ENCODE data around the gene BOLA2B.
"Not testable (repeated sequence)": the region's sequence is repeated elsewhere in the genome, so short reads cannot be mapped to it uniquely, and the experiment has no call there.

The BOLA2B gene

DNA sequence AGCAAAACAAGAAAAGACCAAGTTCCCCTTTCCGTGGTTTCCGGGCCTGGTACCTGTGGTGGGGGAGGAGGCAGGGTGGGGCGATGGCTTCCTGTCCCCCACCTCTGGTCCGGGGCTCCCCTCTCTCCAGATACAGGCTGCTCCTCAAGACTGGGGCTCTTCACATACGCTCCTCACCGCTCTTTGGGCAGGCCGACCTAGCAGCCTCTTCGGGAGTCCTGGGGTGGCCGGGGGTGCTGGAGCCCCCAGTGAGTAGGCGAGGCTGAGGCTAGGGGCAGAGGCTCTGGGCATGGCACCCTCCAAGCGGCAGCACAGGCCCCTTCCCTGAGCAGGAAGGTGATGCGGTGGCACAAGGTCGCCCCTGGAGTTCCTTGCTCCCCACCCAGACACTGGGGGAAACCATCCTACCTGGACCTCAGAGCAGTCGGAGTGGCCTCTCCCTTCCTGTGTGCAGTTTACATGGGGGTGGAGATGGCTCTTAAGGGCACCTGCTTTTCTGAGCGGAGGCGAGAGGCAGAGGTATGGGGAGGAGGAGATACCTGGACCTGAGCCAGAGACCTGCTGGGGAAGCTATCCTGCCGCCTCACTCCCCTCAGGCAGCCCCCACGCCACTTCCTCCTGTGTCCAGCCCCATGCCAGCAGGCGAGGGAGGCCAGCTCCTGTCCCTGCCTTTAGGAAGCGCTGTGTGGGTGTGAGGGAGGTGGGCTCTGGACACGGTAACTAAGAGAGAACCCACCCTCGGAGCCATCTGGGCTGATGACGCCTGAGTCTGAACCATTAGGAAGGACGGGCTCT is 9.2 kb downstream of the BOLA2B start:
- in situ Hi-C loops (cut with HindIII; ENCODE audit: low sequenced_read_pairs) = no loop called here

GRCh38 chr16:30183233-30184095 is 10.0 kb downstream of the BOLA2B start, which contains the start of gene CORO1A:
TSS of gene CORO1A (plus strand) at chr16:30183602. CDS start at chr16:30185210, 1,608 bp downstream.
- in situ Hi-C loops (cut with HindIII; ENCODE audit: low sequenced_read_pairs) = no loop called here

- in situ Hi-C loops (cut with HindIII; ENCODE audit: low sequenced_read_pairs) = no loop called here
Measured at GRCh38 chr16:30180741-30181140, 12.7 kb downstream of the BOLA2B start.

DNA sequence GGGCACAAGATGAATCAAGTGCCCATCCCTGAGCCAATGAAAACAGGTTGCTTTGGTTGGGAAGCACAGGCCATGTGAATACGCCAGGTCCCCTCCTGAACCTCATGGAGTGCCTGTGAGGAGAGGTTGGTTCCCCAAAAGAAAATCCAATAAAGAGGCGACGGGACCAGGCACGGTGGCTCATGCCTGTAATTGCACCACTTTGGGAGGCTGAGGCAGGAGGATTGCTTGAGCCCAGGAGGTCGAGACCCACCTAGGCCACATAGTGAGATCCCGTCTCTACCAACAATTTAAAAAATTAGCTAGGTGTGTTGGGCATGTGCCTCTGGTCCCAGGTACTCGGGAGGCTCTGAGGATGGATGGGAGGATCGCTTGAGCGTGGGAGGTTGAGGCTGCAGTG is 13.5 kb downstream of the BOLA2B start:
- in situ Hi-C loops (cut with HindIII; ENCODE audit: low sequenced_read_pairs) = no loop called here

DNA sequence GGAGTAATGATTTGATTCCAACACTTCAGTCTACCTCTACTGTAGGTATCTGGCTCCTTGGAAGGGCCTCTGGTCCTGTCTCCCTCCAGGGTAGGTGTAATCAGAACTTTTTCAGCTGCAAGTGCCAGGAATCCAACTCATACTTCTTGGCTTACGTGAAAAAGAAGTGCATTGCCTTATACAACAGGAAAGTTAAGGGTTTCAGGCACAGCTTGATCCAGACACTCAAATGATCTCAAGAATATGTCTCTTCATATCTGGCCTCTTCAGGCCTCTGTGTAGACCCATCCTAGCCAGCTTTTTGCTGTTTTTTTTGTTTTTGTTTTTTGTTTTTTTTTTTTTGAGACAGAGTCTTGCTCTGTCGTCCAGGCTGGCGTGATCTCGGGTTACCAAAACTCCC is 14.3 kb downstream of the BOLA2B start:
- in situ Hi-C loops (cut with HindIII; ENCODE audit: low sequenced_read_pairs) = no loop called here

DNA sequence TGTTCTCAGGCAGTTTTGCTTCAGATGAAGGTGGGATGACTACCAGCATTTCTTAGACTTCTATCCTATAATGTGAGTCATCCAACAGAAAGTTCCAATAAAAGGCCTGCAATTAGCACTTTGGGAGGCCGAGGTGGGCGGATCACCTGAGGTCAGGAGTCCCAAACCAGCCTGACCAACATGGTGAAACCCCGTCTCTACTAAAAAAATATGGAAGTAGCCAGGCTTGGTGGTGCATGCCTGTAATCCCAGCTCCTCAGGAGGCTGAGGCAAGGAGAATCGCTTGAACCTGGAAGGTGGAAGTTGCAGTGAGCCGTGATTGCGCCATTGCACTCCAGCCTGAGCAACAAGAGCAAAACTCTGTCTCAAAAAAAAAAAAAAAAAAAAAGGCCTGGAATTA is 16.6 kb downstream of the BOLA2B start:
- in situ Hi-C loops (cut with HindIII; ENCODE audit: low sequenced_read_pairs) = not testable (repeated sequence)

DNA sequence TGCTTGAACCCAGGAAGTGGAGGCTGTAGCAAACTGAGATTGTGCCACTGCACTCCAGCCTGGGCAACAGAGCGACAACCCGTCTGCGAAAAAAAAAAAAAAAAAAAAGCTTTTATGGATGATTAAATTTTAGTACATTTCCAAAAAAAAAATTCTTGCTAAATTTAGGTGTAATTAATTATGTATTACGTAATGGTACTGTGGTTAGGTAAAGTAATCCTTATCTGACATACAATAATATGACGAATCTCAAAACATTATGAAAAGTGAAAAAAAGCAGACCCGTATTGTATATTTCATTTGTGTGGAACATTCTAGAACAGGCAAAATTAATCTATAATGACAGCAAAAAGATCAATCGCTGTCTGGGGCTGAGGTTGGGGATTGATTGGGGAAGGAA is 20.4 kb downstream of the BOLA2B start:
- in situ Hi-C loops (cut with HindIII; ENCODE audit: low sequenced_read_pairs) = no loop called here

DNA sequence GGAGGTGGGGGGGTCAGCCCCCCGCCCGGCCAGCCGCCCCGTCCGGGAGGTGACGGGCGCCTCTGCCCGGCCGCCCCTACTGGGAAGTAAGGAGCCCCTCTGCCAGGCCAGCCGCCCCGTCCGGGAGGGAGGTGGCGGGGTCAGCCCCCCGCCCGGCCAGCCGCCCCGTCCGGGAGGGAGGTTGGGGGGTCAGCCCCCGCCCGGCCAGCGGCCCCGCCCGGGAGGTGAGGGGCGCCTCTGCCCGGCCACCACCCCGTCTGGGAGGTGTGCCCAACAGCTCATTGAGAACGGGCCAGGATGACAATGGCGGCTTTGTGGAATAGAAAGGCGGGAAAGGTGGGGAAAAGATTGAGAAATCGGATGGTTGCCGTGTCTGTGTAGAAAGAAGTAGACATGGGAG is 23.3 kb downstream of the BOLA2B start:
- in situ Hi-C loops (cut with HindIII; ENCODE audit: low sequenced_read_pairs) = not testable (repeated sequence)

- in situ Hi-C loops (cut with HindIII; ENCODE audit: low sequenced_read_pairs) = not testable (repeated sequence)
Measured at GRCh38 chr16:30169416-30169815, 24.1 kb downstream of the BOLA2B start.

GRCh38 chr16:30168746-30169145 is 24.7 kb downstream of the BOLA2B start:
- in situ Hi-C loops (cut with HindIII; ENCODE audit: low sequenced_read_pairs) = not testable (repeated sequence)

DNA sequence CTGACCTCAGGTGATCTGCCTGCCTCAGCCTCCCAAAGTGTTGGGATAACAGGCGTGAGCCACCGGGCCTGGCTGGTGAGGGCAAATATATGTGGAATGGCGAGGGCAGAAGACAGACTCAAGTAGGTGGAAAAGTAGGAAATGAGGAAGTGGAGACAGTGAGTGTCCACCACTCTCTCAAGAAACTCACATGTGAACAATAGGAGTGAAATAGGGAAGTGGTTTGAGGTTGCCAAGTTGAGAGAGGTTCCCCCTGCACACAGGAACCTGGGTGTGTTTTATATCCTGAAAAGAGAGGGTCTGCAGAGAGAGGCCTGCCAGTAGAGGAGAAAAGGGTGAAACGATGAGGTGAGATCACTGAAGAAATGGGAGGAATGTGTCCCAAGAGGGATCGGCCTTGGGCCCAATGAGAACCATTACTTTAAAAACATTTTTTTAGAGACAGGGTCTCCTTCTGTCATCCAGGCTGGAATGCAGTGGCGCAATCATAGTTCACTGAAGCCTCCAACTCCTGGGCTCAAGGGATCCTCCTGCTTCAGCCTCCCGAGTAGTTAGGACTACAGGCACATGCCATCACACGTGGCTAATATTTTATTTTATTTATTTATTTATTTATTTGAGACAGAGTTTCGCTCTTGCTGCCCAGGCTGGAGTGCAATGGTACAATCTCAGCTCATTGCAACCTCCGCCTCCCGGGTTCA is 27.1 kb downstream of the BOLA2B start:
- in situ Hi-C loops (cut with HindIII; ENCODE audit: low sequenced_read_pairs) = no loop called here

- in situ Hi-C loops (cut with HindIII; ENCODE audit: low sequenced_read_pairs) = no loop called here
Measured at GRCh38 chr16:30163538-30163937, 29.9 kb downstream of the BOLA2B start.

DNA sequence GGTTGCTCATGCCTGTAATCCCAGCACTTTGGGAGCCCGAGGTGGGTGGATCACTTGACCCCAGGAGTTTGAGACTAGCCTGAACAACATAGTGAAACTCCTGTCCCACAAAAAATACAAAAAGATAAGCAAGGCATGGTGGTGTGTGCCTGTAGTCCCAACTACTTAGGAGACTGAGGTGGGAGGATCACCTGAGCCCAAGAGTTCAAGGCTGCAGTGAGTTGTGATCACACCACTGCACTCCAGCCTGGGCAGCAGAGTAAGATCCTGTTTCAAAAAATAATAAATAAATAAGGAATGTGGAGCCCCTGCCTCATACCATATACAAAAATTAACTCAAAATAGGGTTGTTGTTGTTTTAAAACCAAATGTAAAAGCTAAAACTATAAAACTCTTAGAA is 36.3 kb downstream of the BOLA2B start:
- in situ Hi-C loops (cut with HindIII; ENCODE audit: low sequenced_read_pairs) = no loop called here

GRCh38 chr16:30155188-30155587 is 38.3 kb downstream of the BOLA2B start:
- in situ Hi-C loops (cut with HindIII; ENCODE audit: low sequenced_read_pairs) = no loop called here

- in situ Hi-C loops (cut with HindIII; ENCODE audit: low sequenced_read_pairs) = no loop called here
Measured at GRCh38 chr16:30152517-30152916, 40.9 kb downstream of the BOLA2B start.

DNA sequence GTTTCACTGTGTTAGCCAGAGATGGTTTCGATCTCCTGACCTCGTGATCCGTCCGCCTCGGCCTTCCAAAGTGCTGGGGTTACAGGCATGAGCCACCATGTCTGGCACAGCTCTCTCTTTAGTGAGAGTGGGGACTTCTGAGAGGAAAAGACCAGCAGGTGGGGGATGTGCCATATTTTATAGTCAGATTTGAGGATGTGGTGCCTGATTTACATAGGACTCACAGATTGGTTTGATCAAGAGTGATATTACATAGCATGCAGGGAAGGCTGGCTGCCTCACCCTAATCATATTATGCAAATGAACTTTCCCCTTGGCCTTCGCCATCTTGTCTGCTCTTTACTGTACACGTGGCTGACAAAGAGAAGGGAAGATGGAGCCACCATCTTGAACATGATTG is 42.4 kb downstream of the BOLA2B start:
- in situ Hi-C loops (cut with HindIII; ENCODE audit: low sequenced_read_pairs) = no loop called here

GRCh38 chr16:30149250-30149930 is 44.1 kb downstream of the BOLA2B start:
- in situ Hi-C loops (cut with HindIII; ENCODE audit: low sequenced_read_pairs) = no loop called here

DNA sequence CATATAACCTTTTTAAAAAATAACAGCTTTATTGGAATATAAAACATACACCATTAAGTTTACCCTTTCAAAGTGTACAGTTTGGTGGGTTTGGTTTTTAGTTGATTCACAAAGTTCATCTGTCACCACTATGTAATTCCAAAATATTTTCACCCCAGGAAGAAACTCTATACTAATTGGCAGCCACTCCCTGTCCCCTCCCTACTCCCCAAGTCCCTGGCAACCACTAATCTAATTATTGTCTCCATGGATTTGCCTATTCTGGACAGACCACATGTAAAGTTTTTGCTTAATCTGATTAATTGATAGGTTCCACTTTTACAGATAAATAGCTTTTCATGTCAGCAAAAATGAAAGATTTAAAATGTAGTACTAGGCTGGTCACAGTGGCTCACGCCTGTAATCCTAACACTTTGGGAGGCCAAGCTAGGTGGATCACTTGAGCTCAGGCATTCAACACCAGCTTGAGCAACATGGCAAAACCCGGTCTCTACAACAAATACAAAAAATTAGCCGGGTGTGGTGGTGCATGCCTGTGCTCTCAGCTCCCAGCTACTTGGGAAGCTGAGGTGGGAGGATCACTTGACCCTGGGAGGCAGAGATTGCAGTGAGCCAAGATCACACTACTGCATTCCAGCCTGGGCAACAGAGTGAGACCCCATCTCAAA is 45.5 kb downstream of the BOLA2B start:
- in situ Hi-C loops (cut with HindIII; ENCODE audit: low sequenced_read_pairs) = no loop called here

DNA sequence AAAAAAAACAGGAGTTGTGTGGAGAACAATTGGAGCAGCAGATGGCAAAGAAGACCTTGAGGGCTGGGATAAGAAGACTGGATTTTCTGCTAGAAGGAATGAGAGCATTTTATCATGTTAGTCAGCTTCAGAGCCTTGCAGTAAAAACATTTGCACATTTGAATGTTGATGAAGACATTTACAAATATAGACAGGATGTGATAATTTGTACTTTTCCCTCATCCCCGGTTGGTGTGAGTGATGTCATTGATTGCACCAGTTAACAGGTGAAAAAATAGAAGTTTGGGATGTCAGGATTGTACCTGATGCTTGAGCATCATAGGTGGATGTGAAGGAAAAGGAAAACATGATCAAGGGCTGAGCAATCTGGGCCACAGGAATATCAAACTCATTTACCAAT is 47.8 kb downstream of the BOLA2B start:
- in situ Hi-C loops (cut with HindIII; ENCODE audit: low sequenced_read_pairs) = no loop called here

DNA sequence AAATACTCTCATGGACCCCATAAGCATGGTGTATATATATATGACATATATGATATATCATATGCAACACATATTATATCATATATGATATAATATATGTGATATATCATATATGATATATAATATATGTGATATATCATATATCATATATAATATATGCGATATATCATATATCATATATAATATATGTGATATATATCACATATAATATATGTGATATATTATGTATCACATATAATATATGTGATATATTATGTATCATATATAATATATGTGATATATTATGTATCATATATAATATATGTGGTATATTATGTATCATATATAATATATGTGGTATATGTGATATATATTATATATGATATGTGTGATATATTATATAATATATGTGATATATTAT is 48.5 kb downstream of the BOLA2B start:
- in situ Hi-C loops (cut with HindIII; ENCODE audit: low sequenced_read_pairs) = no loop called here

Data from DLD1 (cell line).